Gastrocnemius medialis (tissue), 4 donors: ENCODE data around the gene MICU1.

Source experiments
- POLR2A ChIP-seq, 2 donors: fragments of 450-650 bp; IDR thresholded peaks; one replicate each; pipeline ENCODE4 v1.6.1; 2017; ENCODE audit warnings: antibody characterized with exemption in 2 of 2, mild to moderate bottlenecking in 2 of 2, moderate library complexity in 2 of 2
- TF ChIP-seq, protein P1 (sequence below), 5 experiments: fragments of 450-650 bp in 3 of 5; fragments of 200-600 bp in 2 of 5; sonication (generic) in 2 of 5; IDR thresholded peaks in 4 of 5; conservative IDR thresholded peaks in 1 of 5; 1 replicate in 4 of 5; 2 replicates in 1 of 5; pipeline ENCODE4 v1.5.1; 2016 to 2019; ENCODE audit warnings: antibody characterized with exemption in 5 of 5, mild to moderate bottlenecking in 3 of 5, moderate library complexity in 3 of 5

DNA sequence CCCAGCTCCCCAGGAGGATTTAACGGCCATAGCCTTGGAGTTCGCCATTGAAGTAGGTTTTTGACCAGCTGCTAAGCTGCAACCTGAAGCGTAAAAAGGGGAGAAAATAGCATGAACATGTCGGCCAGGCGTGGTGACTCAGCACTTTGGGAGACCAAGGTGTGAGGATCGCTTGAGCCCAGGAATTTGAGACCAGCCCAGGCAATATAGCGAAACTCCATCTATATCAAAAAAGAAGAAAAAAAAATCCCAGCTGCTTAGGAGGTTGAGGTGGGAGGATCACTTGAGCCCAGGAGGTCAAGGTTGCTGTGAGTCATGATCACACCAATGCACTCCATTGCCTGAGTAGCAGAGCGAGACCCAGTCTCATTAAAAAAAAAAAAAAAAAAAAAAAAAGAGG lies 33.8 kb upstream of the MICU1 start:
- TF ChIP-seq, protein P1, sequence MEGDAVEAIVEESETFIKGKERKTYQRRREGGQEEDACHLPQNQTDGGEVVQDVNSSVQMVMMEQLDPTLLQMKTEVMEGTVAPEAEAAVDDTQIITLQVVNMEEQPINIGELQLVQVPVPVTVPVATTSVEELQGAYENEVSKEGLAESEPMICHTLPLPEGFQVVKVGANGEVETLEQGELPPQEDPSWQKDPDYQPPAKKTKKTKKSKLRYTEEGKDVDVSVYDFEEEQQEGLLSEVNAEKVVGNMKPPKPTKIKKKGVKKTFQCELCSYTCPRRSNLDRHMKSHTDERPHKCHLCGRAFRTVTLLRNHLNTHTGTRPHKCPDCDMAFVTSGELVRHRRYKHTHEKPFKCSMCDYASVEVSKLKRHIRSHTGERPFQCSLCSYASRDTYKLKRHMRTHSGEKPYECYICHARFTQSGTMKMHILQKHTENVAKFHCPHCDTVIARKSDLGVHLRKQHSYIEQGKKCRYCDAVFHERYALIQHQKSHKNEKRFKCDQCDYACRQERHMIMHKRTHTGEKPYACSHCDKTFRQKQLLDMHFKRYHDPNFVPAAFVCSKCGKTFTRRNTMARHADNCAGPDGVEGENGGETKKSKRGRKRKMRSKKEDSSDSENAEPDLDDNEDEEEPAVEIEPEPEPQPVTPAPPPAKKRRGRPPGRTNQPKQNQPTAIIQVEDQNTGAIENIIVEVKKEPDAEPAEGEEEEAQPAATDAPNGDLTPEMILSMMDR (IDR thresholded peaks at IDR 0.05 in 4 of 5, conservative IDR thresholded peaks at IDR 0.05 in 1 of 5) = no peak
- no peak for TF ChIP-seq POLR2A (IDR thresholded peaks at IDR 0.05)
